Endothelial cell of umbilical vein (primary cell): ENCODE results near the gene PPP1R12C. TPM values are rescaled to one million over a fixed set of nuclear protein-coding genes. Genes with fewer than 3 reads are reported as not detected.

Experiments used
- BruUV-seq: library from RNA; stranded (reverse); fragments of 400-500 nt; replicated peaks from 2 replicates; lab custom pipeline; 2021; lab: Mats Ljungman, UMichigan
- CTCF ChIA-PET: fragments of 300-600, 350-600 bp; sonication (Branson Sonifier 250); formaldehyde crosslinking; loops from one replicate; lab custom pipeline; 2021; ENCODE audit warnings: antibody characterized with exemption, inconsistent platforms; lab: Charles Lee
- POLR2A ChIA-PET: fragments of 300-600, 350-600 bp; sonication (Branson Sonifier 250); formaldehyde crosslinking; loops from one replicate; lab custom pipeline; 2021; ENCODE audit warnings: antibody characterized with exemption, inconsistent platforms; lab: Charles Lee
- DNase-seq: peaks from one replicate; pipeline ENCODE4 v3.0.0-alpha.2; 2011; ENCODE audit warnings: low read depth, low spot score
- FAIRE-seq: peaks from 2 replicates; lab custom pipeline; 2011; peaks lifted over from hg19 to GRCh38; lab: Jason Lieb, UNC
- H2AFZ ChIP-seq: 2 replicates; pipeline ENCODE4 v1.6.0; 2012; ENCODE audit warnings: low read depth, low read length, control low read depth, inconsistent platforms
- H3K27ac ChIP-seq: 2 replicates; pipeline ENCODE4 v1.5.1; 2011; ENCODE audit warnings: low read depth, mild to moderate bottlenecking, control low read depth, low read length, moderate library complexity; ENCODE audit not compliant: insufficient read depth
- H3K27me3 ChIP-seq, 2 experiments: 2 replicates each; pipeline versions ENCODE4 v1.6.0 to v1.6.1; 2011; ENCODE audit warnings: low read length in 2 of 2, mixed read lengths in 1 of 2; ENCODE audit not compliant: control insufficient read depth in 2 of 2, insufficient read depth in 2 of 2
- H3K36me3 ChIP-seq, 2 experiments: 2 replicates in 1 of 2; 3 replicates in 1 of 2; pipeline ENCODE4 v1.5.1; 2011; ENCODE audit warnings: low read length in 2 of 2, mild to moderate bottlenecking in 1 of 2, moderate library complexity in 1 of 2; ENCODE audit not compliant: control insufficient read depth in 2 of 2, insufficient read depth in 2 of 2; ENCODE audit errors: extremely low read depth in 1 of 2
- H3K4me1 ChIP-seq: 3 replicates; pipeline ENCODE4 v1.5.1; 2011; ENCODE audit warnings: mild to moderate bottlenecking, low read length; ENCODE audit not compliant: control insufficient read depth, insufficient read depth; ENCODE audit errors: extremely low read depth
- H3K4me2 ChIP-seq: 2 replicates; pipeline ENCODE4 v1.6.1; 2011; ENCODE audit warnings: low read length, control low read depth, mixed read lengths; ENCODE audit not compliant: insufficient read depth
- H3K4me3 ChIP-seq, 3 experiments: fragments of 200-600 bp in 1 of 3; sonication (generic), shearing (Covaris generic) in 1 of 3; replicated peaks in 1 of 3; 2 replicates each; pipeline ENCODE4 v1.5.1; 2011 to 2016; ENCODE audit warnings: control low read depth in 3 of 3, low read length in 3 of 3, mild to moderate bottlenecking in 2 of 3, inconsistent platforms in 1 of 3, low read depth in 1 of 3, moderate library complexity in 1 of 3; ENCODE audit not compliant: insufficient read depth in 1 of 3
- H3K79me2 ChIP-seq: 2 replicates; pipeline ENCODE4 v1.6.0; 2012; ENCODE audit warnings: low read length, inconsistent platforms; ENCODE audit not compliant: control insufficient read depth, insufficient read depth
- H3K9ac ChIP-seq: replicated peaks from 2 replicates; pipeline ENCODE3; 2011; ENCODE audit warnings: low read length, control low read depth; ENCODE audit not compliant: insufficient read depth; ENCODE audit errors: extremely low read depth
- H3K9me1 ChIP-seq: replicated peaks from 3 replicates; pipeline ENCODE4 v1.6.0; 2011; ENCODE audit warnings: mild to moderate bottlenecking, low read length; ENCODE audit not compliant: control insufficient read depth, insufficient read depth; ENCODE audit errors: extremely low read depth
- H3K9me3 ChIP-seq: replicated peaks from 2 replicates; pipeline ENCODE4 v1.5.1; 2012; ENCODE audit warnings: low read length, inconsistent platforms; ENCODE audit not compliant: control insufficient read depth, insufficient read depth
- H4K20me1 ChIP-seq: replicated peaks from 2 replicates; pipeline ENCODE3; 2011; ENCODE audit warnings: mild to moderate bottlenecking, low read length; ENCODE audit not compliant: control insufficient read depth, insufficient read depth; ENCODE audit errors: extremely low read depth
- EZH2 ChIP-seq: IDR thresholded peaks from 2 replicates; pipeline ENCODE4 v1.6.1; 2012; ENCODE audit warnings: borderline replicate concordance, low read depth, mild to moderate bottlenecking, moderate library complexity, low read length, inconsistent platforms; ENCODE audit not compliant: severe bottlenecking
- FOS ChIP-seq: IDR thresholded peaks from 2 replicates; pipeline ENCODE4 v1.6.1; 2011; ENCODE audit warnings: mild to moderate bottlenecking, low read length, moderate library complexity, borderline replicate concordance; ENCODE audit not compliant: insufficient read depth
- GATA2 ChIP-seq: IDR thresholded peaks from 2 replicates; pipeline ENCODE4 v1.7.0; 2011; ENCODE audit warnings: low read depth, mild to moderate bottlenecking, moderate library complexity, mixed read lengths, low read length; ENCODE audit not compliant: insufficient read length, insufficient read depth
- JUN ChIP-seq: IDR thresholded peaks from 2 replicates; pipeline ENCODE4 v1.6.1; 2011; ENCODE audit warnings: borderline replicate concordance, low read depth; ENCODE audit not compliant: insufficient read length, insufficient read depth
- MAX ChIP-seq: IDR thresholded peaks from 2 replicates; pipeline ENCODE4 v1.6.1; 2011; ENCODE audit not compliant: insufficient read depth, insufficient read length
- MYC ChIP-seq: IDR thresholded peaks from one replicate; pipeline ENCODE4 v1.6.1; 2011; ENCODE audit warnings: mild to moderate bottlenecking, low read depth, low read length
- POLR2A ChIP-seq: IDR thresholded peaks from 2 replicates; pipeline ENCODE4 v1.6.1; 2012; ENCODE audit warnings: low read depth, mild to moderate bottlenecking, control low read depth, low read length
- POLR2AphosphoS5 ChIP-seq: IDR thresholded peaks from 2 replicates; pipeline ENCODE4 v1.6.1; 2012; ENCODE audit warnings: low read depth, mild to moderate bottlenecking, control low read depth, low read length, moderate library complexity; ENCODE audit not compliant: insufficient read depth
- dilution Hi-C: fragments of 300-500 bp; cut with MboI; formaldehyde crosslinking; loops from one replicate; pipeline ENCODE4 v1.15.0; 2019; ENCODE audit warnings: low sequenced_read_pairs; ENCODE audit not compliant: extremely low pct_ligation_motif_present
- intact Hi-C: fragments of 100-400 bp; cut with micrococcal nuclease; formaldehyde crosslinking; loops from one replicate; pipeline ENCODE4 v1.10.0; 2022
- polyA plus RNA-seq, 4 experiments: library from polyadenylated mRNA; depleted of rRNA in 3 of 4; stranded (reverse) in 3 of 4; unstranded in 1 of 4; fragments of >200 nt; gene quantifications; 2 replicates each; pipeline versions ENCODE4 v1.2.1 to v1.2.3, GENCODE V29; 2011 to 2012; ENCODE audit warnings: missing spikeins in 1 of 4
- total RNA-seq: library from RNA; stranded (reverse); gene quantifications from 2 replicates; pipeline ENCODE4 v1.2.3, GENCODE V29; 2021
- TF ChIP-seq, protein P1 (sequence below), 2 donors: IDR thresholded peaks; 1 replicate in 1 of 2; 2 replicates in 1 of 2; pipeline ENCODE4 v1.5.1; 2011; ENCODE audit warnings: low read length in 2 of 2, mild to moderate bottlenecking in 2 of 2, moderate library complexity in 2 of 2, control low read depth in 1 of 2, inconsistent platforms in 1 of 2, low read depth in 1 of 2; ENCODE audit not compliant: insufficient read depth in 1 of 2; ENCODE audit errors: extremely low read depth in 1 of 2

Gene PPP1R12C
- total and polyA plus RNA-seq, 2 donors (not counting 3 experiments of a cell fraction or from before 2014, with no cell fraction given): 69.5 to 149 TPM

DNA sequence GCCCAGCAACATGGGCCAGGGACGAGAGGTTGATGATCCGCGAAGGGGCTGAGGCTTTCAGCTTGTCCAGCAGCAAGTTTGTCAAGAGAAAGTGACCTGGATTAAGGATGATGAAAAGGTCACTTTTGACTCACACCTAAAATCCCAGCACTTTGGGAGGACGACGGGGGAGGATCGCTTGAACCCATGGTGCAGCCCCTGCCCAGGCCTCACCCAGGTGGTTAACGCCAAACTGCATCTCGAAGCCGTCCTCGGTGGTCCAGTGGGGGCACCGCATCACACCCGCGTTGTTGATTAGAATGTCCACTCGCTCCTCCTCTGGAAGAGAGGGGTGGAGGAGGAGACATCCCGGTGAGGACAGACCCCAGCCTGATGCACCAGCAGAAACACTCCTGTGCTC lies 69.0 kb downstream of the PPP1R12C start:
- H4K20me1 ChIP-seq: no peaks in the 10 kb centered on the region
- no peaks in the 10 kb centered on the region for H3K9me1 ChIP-seq
- no TSS peak for BruUV-seq
- intact Hi-C loops (no loop called here), dilution Hi-C loops (no loop called here)
- H3K36me3 ChIP-seq: peaks cover 4 to 23% of the 10 kb centered on the region in 2 experiments
- H3K27me3 ChIP-seq: no peaks in the 10 kb centered on the region
- ChIA-PET CTCF (no interaction called here), POLR2A (no interaction called here)
- FAIRE-seq (no peak), DNase-seq (no peak)
- H2AFZ ChIP-seq: no peak overlapping the region
- no peaks in the 10 kb centered on the region for H3K9me3 ChIP-seq
- H3K4me2 ChIP-seq: no peak overlapping the region
- H3K79me2 ChIP-seq: no peaks in the 10 kb centered on the region
- no peak overlapping the region for H3K27ac ChIP-seq
- no peak for TF ChIP-seq GATA2
- no peak for TF ChIP-seq POLR2AphosphoS5
- no peak for TF ChIP-seq FOS
- no peak for TF ChIP-seq JUN
- TF ChIP-seq, protein P1, sequence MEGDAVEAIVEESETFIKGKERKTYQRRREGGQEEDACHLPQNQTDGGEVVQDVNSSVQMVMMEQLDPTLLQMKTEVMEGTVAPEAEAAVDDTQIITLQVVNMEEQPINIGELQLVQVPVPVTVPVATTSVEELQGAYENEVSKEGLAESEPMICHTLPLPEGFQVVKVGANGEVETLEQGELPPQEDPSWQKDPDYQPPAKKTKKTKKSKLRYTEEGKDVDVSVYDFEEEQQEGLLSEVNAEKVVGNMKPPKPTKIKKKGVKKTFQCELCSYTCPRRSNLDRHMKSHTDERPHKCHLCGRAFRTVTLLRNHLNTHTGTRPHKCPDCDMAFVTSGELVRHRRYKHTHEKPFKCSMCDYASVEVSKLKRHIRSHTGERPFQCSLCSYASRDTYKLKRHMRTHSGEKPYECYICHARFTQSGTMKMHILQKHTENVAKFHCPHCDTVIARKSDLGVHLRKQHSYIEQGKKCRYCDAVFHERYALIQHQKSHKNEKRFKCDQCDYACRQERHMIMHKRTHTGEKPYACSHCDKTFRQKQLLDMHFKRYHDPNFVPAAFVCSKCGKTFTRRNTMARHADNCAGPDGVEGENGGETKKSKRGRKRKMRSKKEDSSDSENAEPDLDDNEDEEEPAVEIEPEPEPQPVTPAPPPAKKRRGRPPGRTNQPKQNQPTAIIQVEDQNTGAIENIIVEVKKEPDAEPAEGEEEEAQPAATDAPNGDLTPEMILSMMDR (IDR thresholded peaks at IDR 0.05; ENCODE audit: extremely low read depth in 1 of 2, insufficient read depth in 1 of 2, low read depth in 1 of 2, low read length in 2 of 2): no peak
- TF ChIP-seq EZH2: no peak
- no peak for TF ChIP-seq POLR2A
- TF ChIP-seq MAX: no peak
- no peak for TF ChIP-seq MYC
- no peaks in the 10 kb centered on the region for H3K4me1 ChIP-seq
- no peak overlapping the region for H3K9ac ChIP-seq
- no peak overlapping the region for H3K4me3 ChIP-seq
